Eye (tissue), 1 donor: Measurements from ENCODE around the gene BPIFA2.
"Not testable (repeated sequence)": the region's sequence is repeated elsewhere in the genome, so short reads cannot be mapped to it uniquely, and the experiment has no call there.

ENCODE experiments used
- DNase-seq: peaks from one replicate; pipeline ENCODE4 v3.0.0-alpha.2; 2015

The BPIFA2 gene, protein sequence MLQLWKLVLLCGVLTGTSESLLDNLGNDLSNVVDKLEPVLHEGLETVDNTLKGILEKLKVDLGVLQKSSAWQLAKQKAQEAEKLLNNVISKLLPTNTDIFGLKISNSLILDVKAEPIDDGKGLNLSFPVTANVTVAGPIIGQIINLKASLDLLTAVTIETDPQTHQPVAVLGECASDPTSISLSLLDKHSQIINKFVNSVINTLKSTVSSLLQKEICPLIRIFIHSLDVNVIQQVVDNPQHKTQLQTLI

DNA sequence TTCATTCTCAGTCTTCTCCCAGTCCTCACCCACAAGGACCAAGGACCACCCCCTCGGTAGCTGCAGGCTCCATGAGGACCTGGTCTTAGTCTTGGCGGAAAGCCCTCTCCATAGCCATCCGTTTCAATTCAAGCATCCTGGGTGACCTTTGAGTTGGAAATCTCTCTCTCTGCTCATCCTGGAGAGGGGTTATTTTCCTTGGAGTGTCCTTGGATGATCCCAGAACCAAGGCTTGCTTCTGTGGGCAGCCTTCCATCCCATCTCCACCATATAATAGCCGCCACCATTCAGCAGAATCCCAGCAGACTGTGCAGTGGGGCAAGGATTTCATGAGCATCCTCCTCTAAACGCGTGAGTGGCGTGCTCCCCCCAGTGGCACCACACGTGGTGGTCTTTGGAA is at the start of gene BPIFA2:
Gene BPIFA2, plus strand, starts transcription at position 301 of the 400 bp plus-strand sequence. CDS start 987 bp downstream, outside the sequence.
- no peak for DNase-seq

DNA sequence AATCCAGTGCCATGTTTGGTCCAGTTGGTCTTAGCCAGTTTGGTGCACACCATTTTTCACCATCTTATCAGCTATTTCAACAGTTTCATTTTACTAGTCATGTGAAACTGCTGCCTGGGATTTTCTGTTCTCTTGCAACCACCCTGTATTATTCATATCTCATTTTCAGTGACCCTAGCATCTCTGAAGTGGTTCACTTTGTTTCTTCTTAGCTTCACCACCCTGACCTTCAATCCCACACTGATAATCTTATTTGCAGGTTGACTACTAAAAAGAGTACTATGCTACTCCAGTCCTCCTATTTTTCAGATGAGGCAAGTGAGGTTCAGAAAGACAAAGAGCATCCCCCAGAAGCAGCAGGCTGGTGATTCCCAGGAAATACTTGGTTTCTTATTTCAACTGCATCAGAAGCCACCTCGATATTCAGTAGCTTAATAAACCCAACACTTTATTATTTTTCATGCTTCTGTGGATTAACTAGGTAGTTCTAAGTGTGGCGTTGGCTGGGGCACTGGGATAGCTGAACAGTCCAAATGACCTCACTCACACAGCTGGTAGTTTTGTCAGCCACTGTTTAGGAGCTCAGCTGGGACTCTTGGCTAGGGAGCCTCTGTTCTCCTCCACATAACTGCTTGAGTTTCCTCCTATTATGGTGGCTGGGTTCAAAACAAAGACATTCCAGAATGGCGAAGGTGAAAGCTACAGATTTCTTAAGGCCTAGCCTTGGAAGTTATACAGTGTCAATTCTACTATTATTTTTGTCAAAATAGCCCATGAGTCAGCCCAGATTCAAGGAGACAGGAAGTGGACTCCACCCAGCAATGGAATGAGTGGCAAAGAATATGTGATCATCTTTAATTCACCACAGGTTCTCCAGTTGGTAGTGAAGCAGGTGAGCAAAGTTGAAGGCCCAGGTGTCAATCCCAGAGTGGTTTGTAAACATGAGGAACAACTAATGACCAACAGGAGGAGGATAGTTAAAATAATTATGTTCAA is 47.9 kb upstream of the BPIFA2 start:
- DNase-seq = no peak

DNA sequence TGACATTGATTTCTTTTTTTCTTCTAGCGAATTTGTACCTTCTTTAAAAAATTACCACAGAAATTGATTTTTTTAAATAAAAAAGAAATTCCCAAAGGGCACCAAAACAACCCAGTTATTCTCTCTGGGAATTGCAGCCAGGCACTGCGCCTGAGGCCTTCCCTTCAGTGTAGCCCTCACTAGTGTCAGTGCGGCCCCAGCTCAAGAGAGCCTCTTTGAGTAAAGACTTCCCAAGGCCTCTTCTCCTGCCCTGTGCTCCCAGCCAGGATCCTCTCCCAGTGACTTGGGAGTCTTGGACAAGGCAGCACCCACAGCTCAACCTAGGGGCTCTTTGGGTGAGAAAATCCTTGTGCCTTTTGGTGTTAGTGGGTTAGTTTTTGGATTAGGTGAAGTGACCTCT is 47.0 kb upstream of the BPIFA2 start:
- no peak for DNase-seq

DNA sequence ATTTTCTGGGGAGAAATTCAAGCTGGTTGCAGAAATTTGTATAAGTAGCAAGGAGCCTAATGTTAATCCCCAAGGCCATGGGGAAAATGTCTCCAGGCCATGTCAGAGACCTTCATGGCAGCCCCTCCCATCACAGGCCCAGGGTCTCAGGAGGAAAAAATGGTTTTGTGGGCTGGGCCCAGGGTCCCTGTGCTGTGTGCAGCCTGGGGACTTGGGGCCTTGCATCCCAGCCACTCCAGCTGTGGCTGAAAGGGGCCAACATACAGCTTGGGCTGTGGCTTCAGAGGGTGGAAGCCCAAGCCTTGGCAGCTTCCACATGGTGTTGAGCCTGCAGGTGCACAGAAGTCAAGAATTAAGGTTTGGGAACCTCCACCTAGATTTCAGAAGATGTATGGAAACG is 45.7 kb upstream of the BPIFA2 start:
- DNase-seq = not testable (repeated sequence)

DNA sequence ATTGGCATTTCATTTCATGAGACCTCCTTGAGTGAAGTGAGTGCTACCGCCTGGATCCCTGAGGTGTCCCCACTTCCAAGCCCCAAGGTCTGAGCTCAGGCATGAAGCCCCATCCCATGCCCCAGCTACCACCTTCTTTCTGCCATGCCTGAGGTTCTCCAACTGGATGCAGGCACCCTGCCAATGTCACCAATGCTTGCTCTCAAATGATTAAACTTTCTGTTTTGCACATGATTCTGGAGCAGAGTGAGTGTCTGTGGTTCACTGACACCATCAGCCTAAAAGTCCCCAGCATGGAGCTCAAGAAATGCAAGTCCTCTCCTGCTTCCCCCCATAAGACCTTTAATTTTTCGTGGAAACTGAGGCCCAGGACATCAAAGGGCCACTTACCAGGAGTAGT is 43.7 kb upstream of the BPIFA2 start:
- DNase-seq = no peak

DNA sequence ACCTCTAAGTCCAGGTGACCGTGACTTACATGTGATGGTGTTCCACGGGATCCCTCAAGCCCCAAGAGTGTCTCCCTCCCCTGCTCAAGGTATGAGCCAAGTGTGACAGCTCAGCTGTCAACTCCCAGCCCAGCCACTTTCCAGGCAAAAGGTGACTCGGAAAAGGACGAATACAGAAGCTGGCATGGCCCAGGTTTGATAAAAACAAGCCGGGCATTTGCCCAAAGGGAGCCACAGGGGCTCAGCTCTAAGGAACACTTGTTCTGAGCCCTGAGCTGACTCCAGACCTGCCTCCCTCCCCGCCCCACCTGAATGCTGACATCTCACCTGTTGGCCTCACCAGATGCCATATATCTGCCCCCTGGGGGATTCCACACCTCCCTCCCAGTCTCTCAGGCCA is 43.0 kb upstream of the BPIFA2 start:
- DNase-seq = no peak

DNA sequence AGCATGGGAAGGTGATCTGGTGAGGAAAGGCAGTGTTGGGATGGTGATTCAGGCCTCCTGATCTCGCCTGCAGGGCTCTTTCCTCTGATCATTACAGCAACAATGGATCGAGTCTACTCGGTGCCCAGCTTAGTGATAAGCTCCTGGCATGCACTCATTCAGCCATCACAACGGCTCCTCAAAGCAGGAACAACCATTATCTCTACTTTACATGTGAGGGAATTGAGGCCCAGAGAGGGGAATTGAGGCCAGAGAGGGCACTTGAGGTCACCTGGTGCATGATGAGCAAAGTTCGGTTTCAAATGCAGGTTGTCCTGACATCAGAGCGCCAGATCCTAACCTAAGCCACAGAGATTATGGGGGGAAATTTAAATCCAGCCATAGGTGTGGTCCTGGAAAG is 42.0 kb upstream of the BPIFA2 start:
- no peak for DNase-seq

DNA sequence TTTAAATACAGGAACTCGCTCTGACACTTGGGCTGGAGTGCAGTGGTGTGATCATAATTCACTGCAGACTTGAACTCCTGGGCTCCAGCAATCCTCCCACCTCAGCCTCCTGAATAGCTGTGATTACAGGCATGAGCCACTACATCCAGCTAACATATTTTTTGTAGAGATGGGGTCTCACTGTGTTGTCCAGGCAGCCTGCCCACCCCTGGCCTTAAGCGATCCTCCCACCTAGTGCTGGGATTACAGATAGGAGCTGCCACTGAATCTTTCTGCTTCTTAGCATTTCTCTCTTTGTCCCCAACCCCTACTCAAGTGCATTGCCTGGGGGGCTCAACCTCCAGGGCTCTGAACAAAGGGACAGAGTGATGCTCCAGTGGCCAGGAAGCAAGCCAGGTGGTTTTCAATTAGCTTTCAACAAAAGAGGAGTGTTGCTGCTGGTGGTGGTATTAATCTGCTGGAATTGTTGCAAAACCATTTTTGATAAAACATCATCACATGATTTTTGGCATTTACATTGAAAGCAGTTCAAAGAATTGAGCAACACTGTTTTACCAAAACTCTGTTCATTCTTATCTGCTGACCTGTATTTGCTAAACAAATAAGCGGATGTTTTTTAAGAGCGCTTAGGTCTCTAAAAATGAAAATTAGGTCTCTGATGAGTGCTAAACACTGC is 40.4 kb upstream of the BPIFA2 start:
- DNase-seq = no peak

DNA sequence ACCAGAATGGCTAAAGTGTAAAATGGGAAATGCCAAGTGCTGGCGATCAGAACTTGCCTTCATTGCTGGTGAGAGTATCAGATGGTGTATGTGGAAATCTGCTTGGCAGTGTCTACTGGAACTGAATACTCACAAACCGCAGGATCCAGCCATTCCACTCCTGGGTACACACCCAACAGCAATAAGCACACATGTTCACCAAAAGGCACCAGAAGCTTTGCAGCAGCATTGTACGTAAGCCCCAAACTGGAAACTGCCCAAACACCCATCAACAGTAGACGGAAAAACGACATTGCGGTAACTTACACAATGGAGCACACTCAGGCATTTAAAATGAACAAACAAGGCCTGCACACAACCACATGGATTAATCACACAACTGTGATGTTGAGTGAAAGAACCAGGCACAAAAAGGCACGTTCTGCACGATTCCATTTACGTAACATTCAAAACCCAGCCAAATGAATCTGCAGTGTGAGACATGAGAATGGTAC is 37.3 kb upstream of the BPIFA2 start:
- DNase-seq = no peak

DNA sequence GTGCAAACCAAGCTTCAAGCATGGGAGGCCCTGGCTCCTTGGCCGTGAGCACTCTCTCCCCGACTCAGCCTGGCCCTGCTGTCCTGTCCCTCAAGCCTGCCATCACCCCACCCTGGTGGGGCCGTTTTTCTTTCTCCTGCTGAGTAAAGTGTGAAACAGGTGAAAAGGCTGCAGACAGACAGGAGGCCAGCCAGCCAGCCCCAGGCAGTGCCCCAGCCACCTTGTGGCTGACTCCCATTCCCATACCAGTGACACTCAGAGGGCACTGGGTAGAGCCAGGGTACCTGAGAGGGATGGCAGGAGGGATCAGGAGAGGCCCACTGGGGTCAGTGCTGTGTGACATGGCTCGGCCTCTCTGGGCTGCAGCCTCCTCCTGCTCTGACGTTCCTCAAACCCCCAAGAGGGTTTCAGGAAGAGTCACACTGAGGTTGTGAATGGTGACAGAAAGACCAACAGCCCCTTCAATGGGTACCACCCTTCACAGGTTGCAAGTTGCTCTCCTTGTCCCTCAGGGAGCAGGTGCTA is 35.9 kb upstream of the BPIFA2 start:
- DNase-seq = no peak

DNA sequence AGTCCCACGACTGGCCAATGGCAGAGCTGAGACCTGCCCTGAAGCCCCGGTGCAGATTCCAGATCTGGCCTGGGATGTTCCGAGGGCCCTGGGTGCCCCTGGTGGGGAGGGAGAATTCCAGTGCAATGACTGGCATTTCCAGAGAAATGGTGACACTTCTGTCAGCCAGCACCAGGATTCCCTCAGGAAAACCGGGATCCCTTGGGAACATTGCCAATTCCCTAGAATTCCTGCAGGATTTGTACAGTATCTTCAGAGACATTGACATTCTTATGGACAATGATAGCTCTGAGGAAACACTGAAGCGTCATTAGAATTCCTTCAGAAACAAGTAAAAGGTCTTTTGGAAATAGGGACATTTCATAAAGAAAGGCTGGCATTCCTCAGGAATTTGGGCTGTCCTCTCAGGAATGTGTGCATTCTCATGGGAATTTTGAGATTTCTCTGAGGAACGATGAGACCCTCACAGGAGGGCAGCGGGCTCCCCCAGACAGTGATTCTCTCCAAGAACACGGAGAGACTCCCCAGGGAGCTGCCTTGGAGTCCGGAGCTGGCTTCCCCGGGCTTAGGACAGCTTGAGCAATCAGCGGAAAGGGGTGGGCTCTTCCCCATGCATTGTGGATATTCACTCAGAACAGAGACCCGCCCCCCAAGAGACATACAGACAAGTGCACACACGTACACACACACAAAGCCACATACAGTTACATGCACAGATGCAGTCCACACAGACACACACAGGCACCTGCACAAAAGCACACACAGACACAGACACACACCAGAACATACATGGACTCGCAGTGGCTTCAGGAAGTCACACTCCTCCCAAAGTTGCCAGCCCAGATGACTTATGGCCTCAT is 35.2 kb upstream of the BPIFA2 start:
- no peak for DNase-seq

DNA sequence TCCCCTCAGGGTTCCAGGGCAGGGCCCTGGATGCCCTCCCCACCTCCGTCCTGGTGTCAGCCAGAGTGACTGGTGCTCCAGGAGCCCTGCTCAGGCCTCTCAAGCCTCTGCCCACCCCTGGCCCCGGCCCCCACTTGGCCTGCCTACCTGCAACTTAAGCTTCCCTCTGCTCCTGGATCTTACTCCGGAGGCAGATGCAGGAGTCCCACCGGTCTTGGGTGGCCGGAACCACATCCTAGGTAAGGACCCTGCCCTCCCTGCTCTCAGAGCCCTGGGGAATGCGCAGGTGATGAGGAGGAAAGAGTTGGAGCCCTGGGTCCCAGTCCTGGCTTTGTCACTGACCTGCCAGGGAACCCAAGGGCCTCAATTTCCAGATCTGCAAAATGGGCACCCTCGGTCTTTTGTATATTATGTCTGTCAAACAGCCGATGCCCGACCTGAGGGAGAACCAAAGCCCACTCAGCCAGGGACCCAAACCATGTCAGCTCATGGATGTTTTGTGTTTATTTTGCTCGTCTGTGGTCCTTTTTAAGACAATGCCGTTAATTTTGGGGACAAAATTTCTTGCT is 34.5 kb upstream of the BPIFA2 start:
- no peak for DNase-seq

DNA sequence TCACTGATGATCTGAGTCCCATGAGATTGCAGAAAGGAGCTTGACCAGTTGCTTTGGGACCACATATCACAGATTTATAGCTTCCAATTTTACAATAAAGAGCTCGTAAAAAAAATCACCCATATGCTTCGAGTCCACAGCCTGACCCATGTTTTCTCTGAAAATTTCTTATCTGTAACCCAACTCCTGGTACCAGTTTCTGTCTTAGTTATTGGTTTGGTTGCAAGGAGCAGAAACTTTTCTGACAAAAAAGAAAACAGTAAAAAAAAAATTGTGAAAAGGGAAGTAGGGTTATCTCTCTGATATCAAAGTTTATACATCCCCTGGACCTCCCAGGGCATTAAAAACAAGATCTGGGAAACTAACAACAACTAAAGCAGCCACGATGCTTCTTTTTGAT is 30.8 kb upstream of the BPIFA2 start:
- no peak for DNase-seq

DNA sequence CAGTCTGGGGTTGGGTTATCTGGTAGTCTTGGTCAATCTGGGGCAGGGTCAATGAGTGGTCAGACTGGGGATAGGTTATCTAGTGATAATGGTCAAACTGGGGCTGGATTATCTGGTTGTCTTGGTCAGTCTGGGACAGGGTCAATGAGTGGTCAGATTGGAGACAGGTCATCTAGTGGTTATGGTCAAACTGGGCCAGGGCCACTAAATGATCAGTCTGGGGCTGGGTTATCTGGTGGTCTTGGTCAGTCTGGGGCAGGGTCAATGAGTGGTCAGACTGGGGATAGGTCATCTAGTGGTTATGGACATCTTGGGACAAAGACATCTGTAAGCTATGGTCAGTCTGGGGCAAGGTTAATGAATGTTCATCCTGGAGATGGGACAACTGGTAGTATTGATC is 28.5 kb upstream of the BPIFA2 start:
- no peak for DNase-seq

DNA sequence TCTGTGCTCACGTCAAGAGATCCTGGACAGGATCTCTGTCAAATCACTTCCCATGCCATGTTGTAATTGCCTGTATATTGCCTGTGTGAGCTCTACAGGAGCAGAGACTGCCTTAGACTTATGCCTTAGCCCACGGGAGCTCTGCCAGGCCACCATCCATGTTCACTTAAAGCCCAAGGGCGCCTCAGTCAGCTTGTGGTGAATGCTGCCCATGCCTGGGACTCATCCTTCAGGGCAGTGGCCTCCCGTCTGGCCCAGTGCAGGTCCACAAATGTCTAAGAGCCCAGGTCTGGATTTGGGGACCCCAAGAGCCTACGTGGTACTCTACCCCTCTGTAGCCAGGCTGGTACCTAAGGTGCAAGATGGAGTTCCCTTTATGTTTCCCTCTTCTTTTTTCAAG is 22.4 kb upstream of the BPIFA2 start:
- DNase-seq = no peak

DNA sequence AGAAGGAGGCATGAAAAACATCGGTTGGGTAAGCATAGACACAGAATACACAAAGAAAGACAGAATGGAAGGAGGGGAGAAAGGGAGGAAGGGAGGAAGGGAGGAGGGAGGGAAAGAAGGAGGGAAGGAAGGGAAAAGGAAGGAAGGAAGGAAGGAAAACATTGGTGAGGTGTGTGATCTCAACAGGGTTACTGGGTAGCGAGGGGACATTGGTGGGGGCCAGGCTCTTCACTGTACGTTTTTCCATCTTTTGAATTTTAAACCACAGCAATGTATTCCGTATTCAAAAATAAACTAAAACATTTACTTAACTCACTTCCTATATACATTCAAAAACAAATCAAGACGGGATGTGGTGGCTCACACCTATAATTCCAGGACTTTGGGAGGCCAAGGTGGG is 20.7 kb upstream of the BPIFA2 start:
- no peak for DNase-seq

DNA sequence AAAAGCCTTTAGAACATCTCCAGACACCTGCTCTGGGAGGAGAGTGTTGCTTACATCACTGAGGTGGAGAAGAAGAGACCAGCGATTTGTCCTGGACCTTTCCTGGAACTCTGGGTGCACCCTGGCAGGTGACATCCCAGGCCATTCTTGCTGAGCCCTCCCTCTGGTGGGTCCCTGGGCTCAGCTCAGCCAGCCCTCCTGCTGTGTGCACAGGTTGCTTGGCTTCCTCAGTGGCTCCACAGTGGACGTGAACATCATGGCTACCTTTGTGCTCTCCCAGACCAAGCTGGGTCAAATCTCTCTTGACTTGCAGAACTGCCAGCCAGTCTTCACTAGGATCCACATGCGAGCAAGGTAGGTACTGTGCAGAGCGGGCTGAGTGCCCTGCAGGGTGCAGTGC is 19.9 kb upstream of the BPIFA2 start:
- no peak for DNase-seq

DNA sequence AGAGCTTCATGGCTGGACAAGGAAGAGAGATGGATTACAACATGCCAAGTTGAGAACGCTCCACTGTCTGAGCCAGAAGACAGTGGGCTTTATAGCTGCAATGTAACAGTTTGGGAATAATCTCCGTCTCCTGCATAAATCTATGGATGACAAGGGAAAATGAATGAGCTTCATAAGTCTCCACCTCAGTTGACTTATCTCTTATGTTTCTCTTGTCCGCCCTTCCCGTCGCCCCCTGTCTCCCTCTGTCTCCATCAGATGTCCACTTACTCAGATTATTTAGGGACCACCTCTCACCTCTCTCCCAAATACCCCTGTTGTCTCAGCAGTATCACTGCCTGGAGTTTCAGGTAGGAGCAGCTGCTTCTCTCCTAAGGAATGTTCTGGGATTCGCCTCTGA is 13.7 kb upstream of the BPIFA2 start:
- DNase-seq = no peak

DNA sequence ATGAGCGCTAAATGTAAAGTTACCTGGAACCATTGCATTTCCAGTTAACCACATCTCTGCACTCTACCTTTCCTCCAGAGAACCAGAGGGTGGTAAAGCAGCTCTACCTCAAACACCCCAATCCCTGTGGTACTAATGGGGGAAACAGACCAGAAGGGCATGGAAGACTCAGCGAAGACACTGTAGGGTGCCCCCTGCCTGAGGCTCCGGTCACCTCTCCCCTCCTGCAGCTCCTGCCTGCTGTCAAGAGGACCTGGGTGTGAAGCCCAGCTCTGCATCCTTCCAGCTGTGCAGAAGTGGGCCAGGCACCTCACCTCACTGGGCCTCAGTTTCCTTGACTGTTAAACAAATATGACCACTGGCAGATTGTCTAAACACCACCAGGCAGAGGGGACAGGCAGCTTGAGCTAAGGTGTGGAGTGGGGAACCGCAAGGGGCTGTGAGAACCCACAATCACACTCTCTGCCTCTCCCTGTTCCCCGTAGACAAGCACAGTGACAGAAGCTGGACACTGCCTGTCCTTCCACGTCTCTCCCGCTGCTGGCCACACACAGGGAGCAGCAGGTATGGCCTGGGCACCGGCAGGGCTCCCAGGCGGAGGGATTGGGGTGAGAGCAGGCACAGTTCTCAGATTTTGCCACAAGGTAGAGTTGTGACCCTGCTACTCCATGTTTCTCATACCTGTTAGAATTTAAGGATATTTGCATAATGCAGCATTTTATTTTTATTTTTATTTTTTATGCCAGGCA is 9.1 kb upstream of the BPIFA2 start:
- DNase-seq = no peak

DNA sequence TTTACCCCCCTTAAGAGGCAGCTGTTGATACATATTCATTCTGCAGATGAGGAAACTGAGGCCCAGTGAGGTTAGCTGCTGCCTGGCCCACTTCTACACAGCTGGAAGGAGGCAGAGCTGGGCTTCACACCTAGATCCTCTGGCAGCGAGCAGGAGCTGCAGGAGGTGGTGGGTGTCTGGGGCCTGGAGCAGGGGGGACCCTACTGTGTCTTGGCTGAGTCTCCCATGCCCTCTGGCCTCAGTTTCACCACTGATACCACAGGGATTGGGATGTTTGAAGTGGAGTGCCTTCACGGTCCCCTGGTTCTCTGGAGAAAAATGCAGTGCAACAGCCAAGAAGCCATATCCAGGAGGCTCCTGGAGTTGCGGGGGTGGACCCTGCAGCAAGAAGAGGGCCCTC is 8.2 kb upstream of the BPIFA2 start:
- no peak for DNase-seq

DNA sequence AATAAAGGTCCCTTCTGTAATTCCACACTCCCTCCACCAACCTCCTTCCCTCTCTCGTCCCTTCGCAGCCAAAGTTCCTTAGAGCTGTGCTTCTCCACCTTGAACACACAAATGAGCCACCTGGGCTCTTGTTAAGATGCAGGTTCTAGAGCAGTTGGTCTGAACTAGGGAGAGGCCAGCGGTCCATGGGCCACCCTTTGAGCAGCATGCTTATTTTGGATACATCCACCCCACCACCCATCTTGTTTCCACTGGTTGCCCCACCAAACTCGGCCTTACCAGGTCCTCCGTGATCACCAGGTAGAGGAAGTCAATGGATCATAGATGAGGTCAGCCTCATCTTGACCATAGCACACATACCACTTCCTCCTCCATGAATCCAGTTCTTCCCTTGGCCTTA is 7.3 kb upstream of the BPIFA2 start:
- DNase-seq = no peak
